CD4-positive, alpha-beta memory T cell (primary cell): ENCODE data around the gene MYO1D. TPM values are rescaled to one million over a fixed set of nuclear protein-coding genes. Genes with fewer than 3 reads are reported as not detected.

Experiments used
- CTCF ChIA-PET: fragments of 350-600 bp; sonication (Branson Sonifier 250); formaldehyde crosslinking; loops from one replicate; lab custom pipeline; 2021; ENCODE audit warnings: inconsistent platforms; ENCODE audit not compliant: partially characterized antibody; lab: Charles Lee
- POLR2A ChIA-PET: fragments of 350-600 bp; sonication (Branson Sonifier 250); formaldehyde crosslinking; loops from one replicate; lab custom pipeline; 2021; ENCODE audit not compliant: partially characterized antibody; lab: Charles Lee
- DNase-seq, 5 donors: peaks; one replicate each; pipeline versions ENCODE4 v3.0.0 to v3.0.0-alpha.2; 2020 to 2022; ENCODE audit warnings: mixed read lengths in 1 of 5
- H3K27ac ChIP-seq: one replicate; pipeline ENCODE4 v1.7.0; 2013; ENCODE audit warnings: low read depth, low read length
- H3K27me3 ChIP-seq: 2 replicates; pipeline ENCODE4 v1.7.0; 2013; ENCODE audit warnings: mild to moderate bottlenecking, low read length, moderate library complexity; ENCODE audit not compliant: insufficient read depth
- H3K36me3 ChIP-seq: 2 replicates; pipeline ENCODE4 v1.7.0; 2013; ENCODE audit warnings: mild to moderate bottlenecking, low read length, moderate library complexity; ENCODE audit not compliant: insufficient read depth
- H3K4me1 ChIP-seq: 2 replicates; pipeline ENCODE4 v1.7.0; 2013; ENCODE audit warnings: mild to moderate bottlenecking, low read length, moderate library complexity; ENCODE audit not compliant: insufficient read depth
- H3K4me3 ChIP-seq, 2 donors: one replicate each; pipeline ENCODE4 v1.7.0; 2013; ENCODE audit warnings: low read length in 2 of 2, mild to moderate bottlenecking in 1 of 2
- H3K9me3 ChIP-seq, 2 donors: one replicate each; pipeline ENCODE4 v1.7.0; 2013; ENCODE audit warnings: low read length in 2 of 2, control low read depth in 1 of 2; ENCODE audit not compliant: control insufficient read depth in 1 of 2
- H3K27ac Mint-ChIP-seq, 7 donors: one replicate each; pipeline ENCODE4 v1.8.0; 2020 to 2021; ENCODE audit warnings: mixed read lengths in 7 of 7, mild to moderate bottlenecking in 6 of 7, inconsistent platforms in 3 of 7, moderate library complexity in 3 of 7
- H3K27me3 Mint-ChIP-seq, 2 donors: one replicate each; pipeline ENCODE4 v1.8.0; 2020 to 2021; ENCODE audit warnings: mixed read lengths in 2 of 2
- H3K36me3 Mint-ChIP-seq, 2 donors: one replicate each; pipeline ENCODE4 v1.8.0; 2020 to 2021; ENCODE audit warnings: mixed read lengths in 2 of 2, inconsistent platforms in 1 of 2, mild to moderate bottlenecking in 1 of 2
- H3K4me1 Mint-ChIP-seq, 4 donors: one replicate each; pipeline ENCODE4 v1.8.0; 2020 to 2021; ENCODE audit warnings: mixed read lengths in 4 of 4, mild to moderate bottlenecking in 1 of 4
- H3K4me3 Mint-ChIP-seq, 8 donors: one replicate each; pipeline ENCODE4 v1.8.0; 2020 to 2021; ENCODE audit warnings: mixed read lengths in 8 of 8, mild to moderate bottlenecking in 7 of 8, moderate library complexity in 6 of 8, inconsistent platforms in 3 of 8
- H3K9me3 Mint-ChIP-seq, 8 donors: one replicate each; pipeline ENCODE4 v1.8.0; 2020 to 2021; ENCODE audit warnings: mixed read lengths in 8 of 8, mild to moderate bottlenecking in 5 of 8, inconsistent platforms in 3 of 8, moderate library complexity in 1 of 8
- intact Hi-C: fragments of 100-400 bp; cut with micrococcal nuclease; formaldehyde crosslinking; loops from one replicate; pipeline ENCODE4 v1.15.1; 2023
- polyA plus RNA-seq, 2 donors: library from polyadenylated mRNA; unstranded; fragments of 300-500 nt; fragmentation: Illumina TruSeq; gene quantifications; one replicate each; pipeline ENCODE4 v1.2.3, GENCODE V29; 2021
- total RNA-seq, 2 experiments: library from RNA; stranded (reverse); gene quantifications; one replicate each; pipeline ENCODE4 v1.2.3, GENCODE V29; 2021

The MYO1D gene
- total and polyA plus RNA-seq, 4 experiments from 2014 or later, result 2.0 to 12.7 (median 10.5) TPM

GRCh38 chr17:32491371-32492263 is 385.3 kb downstream of the MYO1D start:
- Histone ChIP-seq H3K27me3 (no peaks in the 10 kb centered on the region), H3K4me3 (no peak overlapping the region), H3K36me3 (no peaks in the 10 kb centered on the region), H3K27ac (peak overlapping the region; percentile 23), H3K4me1 (peaks cover 81% of the 10 kb centered on the region), H3K9me3 (no peaks in the 10 kb centered on the region)
- CTCF ChIA-PET, result interaction anchor here (1.2 to 2.1 kb wide), 6 partner anchors 8 to 33 kb away, joined by 3 to 14 read pairs (median 6); no protein-coding TSS in a partner anchor
- no peaks in the 10 kb centered on the region for H3K27me3 Mint-ChIP-seq
- H3K9me3 Mint-ChIP-seq, result no peaks in the 10 kb centered on the region
- no peak for DNase-seq
- peaks cover 27 to 69% (median 56%) of the 10 kb centered on the region in 4 donors for H3K4me1 Mint-ChIP-seq
- peaks cover 6 to 11% of the 10 kb centered on the region in 2 donors for H3K36me3 Mint-ChIP-seq
- peak overlapping the region; percentile 36 to 89 (median 70) for H3K4me3 Mint-ChIP-seq
- intact Hi-C loops, result no loop called here
- H3K27ac Mint-ChIP-seq, result peak overlapping the region; percentile 65 to 96 (median 88)
- POLR2A ChIA-PET, result interaction anchor here (1.0 to 3.0 kb wide), 6 partner anchors 9 to 47 kb away, joined by 4 to 19 read pairs (median 11); partner anchors contain the start of gene PSMD11

DNA sequence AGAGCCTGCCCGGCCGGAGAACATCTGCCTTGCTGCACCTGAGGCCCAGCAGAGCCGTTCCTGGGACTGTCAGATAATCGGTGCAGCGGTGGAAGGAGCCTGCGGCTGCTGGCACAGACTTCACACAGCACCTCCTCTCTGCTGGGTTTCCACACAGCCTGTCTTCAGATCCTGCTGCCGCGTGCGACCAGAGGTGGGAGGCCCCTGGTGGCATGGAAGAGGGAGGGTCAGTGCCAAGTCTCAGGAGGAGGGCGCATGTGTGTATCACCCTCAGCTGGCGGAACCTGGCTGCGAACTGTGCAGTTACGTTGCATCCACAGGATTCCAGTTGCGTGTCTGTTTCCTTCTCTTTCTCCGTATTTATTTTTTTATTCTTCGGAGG is 386.8 kb downstream of the MYO1D start:
- Histone ChIP-seq H3K4me1 (peaks cover 81% of the 10 kb centered on the region), H3K36me3 (no peaks in the 10 kb centered on the region), H3K9me3 (no peaks in the 10 kb centered on the region), H3K27ac (peak overlapping the region; percentile 10), H3K4me3 (peak overlapping the region in 1 of 2 donors; percentile 41), H3K27me3 (no peaks in the 10 kb centered on the region)
- Mint-ChIP-seq H3K27me3 (no peaks in the 10 kb centered on the region), H3K4me1 (peaks cover 27 to 73% (median 58%) of the 10 kb centered on the region in 4 donors), H3K9me3 (peaks cover 0 to 2% (median 0%) of the 10 kb centered on the region in 8 donors), H3K27ac (peak overlapping the region in 6 of 7 donors; percentile 22 to 87 (median 67)), H3K36me3 (peaks cover 6 to 13% of the 10 kb centered on the region in 2 donors), H3K4me3 (peak overlapping the region; percentile 89 to 96 (median 92))
- DNase-seq, result no peak
- ChIA-PET CTCF (interaction anchor here (1.9 to 2.1 kb wide), 2 partner anchors 28 to 34 kb away, joined by 9 to 14 read pairs; no protein-coding TSS in a partner anchor), POLR2A (interaction anchor here (2.4 to 5.1 kb wide), 4 partner anchors 10 to 34 kb away, joined by 9 to 59 read pairs (median 24); no protein-coding TSS in a partner anchor)
- intact Hi-C loops, result loop anchor here (1.0 kb wide), 1 partner anchor 13 kb away; no protein-coding TSS in a partner anchor

GRCh38 chr17:32489320-32490100 is 387.4 kb downstream of the MYO1D start:
- H3K9me3 Mint-ChIP-seq, result peaks cover 0 to 2% (median 0%) of the 10 kb centered on the region in 8 donors
- ChIA-PET CTCF (interaction anchor here (1.5 to 3.6 kb wide), 3 partner anchors 20 to 46 kb away, joined by 4 to 28 read pairs (median 8); partner anchors contain the start of gene PSMD11), POLR2A (interaction anchor here (3.9 to 7.7 kb wide), 3 partner anchors 11 to 35 kb away, joined by 29 to 91 read pairs (median 59); no protein-coding TSS in a partner anchor)
- intact Hi-C loops, result loop anchor here (1.0 kb wide), 1 partner anchor 14 kb away; no protein-coding TSS in a partner anchor
- Histone ChIP-seq H3K27me3 (no peaks in the 10 kb centered on the region), H3K9me3 (no peaks in the 10 kb centered on the region), H3K36me3 (no peaks in the 10 kb centered on the region), H3K27ac (peak overlapping the region; percentile 10), H3K4me3 (peak overlapping the region; percentile 3 to 41), H3K4me1 (peaks cover 75% of the 10 kb centered on the region)
- H3K4me1 Mint-ChIP-seq, result peaks cover 27 to 70% (median 57%) of the 10 kb centered on the region in 4 donors
- H3K36me3 Mint-ChIP-seq, result peaks cover 6 to 13% of the 10 kb centered on the region in 2 donors
- peak overlapping the region; percentile 89 to 96 (median 92) for H3K4me3 Mint-ChIP-seq
- DNase-seq, result no peak
- H3K27ac Mint-ChIP-seq, result peak overlapping the region; percentile 18 to 87 (median 65)
- no peaks in the 10 kb centered on the region for H3K27me3 Mint-ChIP-seq

DNA sequence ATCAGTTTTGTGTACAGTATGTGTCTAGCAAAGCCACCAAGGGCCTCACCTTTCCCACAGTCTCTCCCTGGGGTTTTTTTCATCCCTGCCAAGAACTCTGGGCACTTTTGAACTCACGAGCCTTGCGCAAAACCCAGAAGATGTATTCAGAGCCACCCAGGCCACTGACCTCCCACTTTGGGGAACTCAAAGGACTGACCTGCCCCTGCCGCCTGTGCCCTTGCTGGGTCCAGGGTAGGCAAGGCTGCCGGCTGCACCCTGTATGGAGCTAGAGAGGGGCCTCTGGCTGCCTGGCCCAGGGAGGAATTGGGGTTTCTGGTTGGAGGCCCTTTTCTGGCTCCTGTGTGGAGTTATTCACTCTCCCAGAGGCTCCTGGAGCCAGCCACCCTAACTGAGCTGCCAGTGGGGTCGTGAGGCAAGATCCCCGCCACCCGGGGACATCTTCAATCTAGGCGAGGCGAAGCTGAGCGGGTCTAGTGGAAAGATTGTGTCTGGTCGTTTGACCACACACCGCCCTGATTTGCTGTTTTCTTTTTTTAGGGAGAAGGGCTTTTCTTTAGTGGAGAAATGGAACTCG is 388.2 kb downstream of the MYO1D start:
- H3K27me3 ChIP-seq, result no peaks in the 10 kb centered on the region
- H3K9me3 ChIP-seq, result no peaks in the 10 kb centered on the region
- POLR2A ChIA-PET, result interaction anchor here (0.9 to 7.7 kb wide), 4 partner anchors 11 to 36 kb away, joined by 5 to 91 read pairs (median 44); no protein-coding TSS in a partner anchor
- peak overlapping the region; percentile 89 to 96 (median 92) for H3K4me3 Mint-ChIP-seq
- no peaks in the 10 kb centered on the region for H3K36me3 ChIP-seq
- no peak overlapping the region for H3K27ac ChIP-seq
- H3K36me3 Mint-ChIP-seq, result peaks cover 6 to 13% of the 10 kb centered on the region in 2 donors
- peaks cover 67% of the 10 kb centered on the region for H3K4me1 ChIP-seq
- DNase-seq, result no peak
- intact Hi-C loops, result no loop called here
- H3K9me3 Mint-ChIP-seq, result peaks cover 0 to 2% (median 0%) of the 10 kb centered on the region in 8 donors
- H3K4me1 Mint-ChIP-seq, result peaks cover 27 to 65% (median 53%) of the 10 kb centered on the region in 4 donors
- CTCF ChIA-PET, result interaction anchor here (1.1 to 10.8 kb wide), 6 partner anchors 12 to 120 kb away, joined by 4 to 105 read pairs (median 6); partner anchors contain the start of gene PSMD11
- H3K4me3 ChIP-seq, result peak overlapping the region; percentile 3 to 70
- no peaks in the 10 kb centered on the region for H3K27me3 Mint-ChIP-seq
- peak overlapping the region in 6 of 7 donors; percentile 42 to 90 (median 74) for H3K27ac Mint-ChIP-seq

GRCh38 chr17:32488177-32488542 is 388.8 kb downstream of the MYO1D start:
- intact Hi-C loops, result no loop called here
- DNase-seq, result no peak
- Mint-ChIP-seq H3K4me1 (peaks cover 31 to 70% (median 50%) of the 10 kb centered on the region in 4 donors), H3K9me3 (peaks cover 0 to 2% (median 0%) of the 10 kb centered on the region in 8 donors), H3K4me3 (peak overlapping the region; percentile 89 to 96 (median 92)), H3K36me3 (peaks cover 6 to 18% of the 10 kb centered on the region in 2 donors), H3K27ac (peak overlapping the region; percentile 48 to 90 (median 83)), H3K27me3 (no peaks in the 10 kb centered on the region)
- no peaks in the 10 kb centered on the region for H3K36me3 ChIP-seq
- peaks cover 62% of the 10 kb centered on the region for H3K4me1 ChIP-seq
- ChIA-PET CTCF (interaction anchor here (1.1 to 10.8 kb wide), 6 partner anchors 12 to 120 kb away, joined by 3 to 105 read pairs (median 6); partner anchors contain the start of gene PSMD11), POLR2A (interaction anchor here (0.6 to 7.7 kb wide), 7 partner anchors 12 to 88 kb away, joined by 3 to 91 read pairs (median 29); no protein-coding TSS in a partner anchor)
- H3K4me3 ChIP-seq, result peak overlapping the region; percentile 42 to 70
- H3K27me3 ChIP-seq, result no peaks in the 10 kb centered on the region
- peak overlapping the region; percentile 28 for H3K27ac ChIP-seq
- H3K9me3 ChIP-seq, result no peaks in the 10 kb centered on the region
